ENCODE results near the gene CASKIN2.

GRCh38 chr17:75485688-75486087 is 29.6 kb downstream of the CASKIN2 start:
- TF ChIP-seq CTCF (IDR thresholded peaks at IDR 0.05) = no peak
- TF ChIP-seq POLR2A (IDR thresholded peaks at IDR 0.05) = no peak

Data from esophagus squamous epithelium (tissue), 4 donors.